Measurements from ENCODE around the gene AASDH. TPM values are rescaled to one million over a fixed set of nuclear protein-coding genes. Genes with fewer than 3 reads are reported as not detected.
A peak's percentile ranks its signal among the peaks of the same experiment; 100 is the strongest.

The AASDH gene
- total RNA-seq, 1 donor from 2014 or later, result 11.8 TPM

DNA sequence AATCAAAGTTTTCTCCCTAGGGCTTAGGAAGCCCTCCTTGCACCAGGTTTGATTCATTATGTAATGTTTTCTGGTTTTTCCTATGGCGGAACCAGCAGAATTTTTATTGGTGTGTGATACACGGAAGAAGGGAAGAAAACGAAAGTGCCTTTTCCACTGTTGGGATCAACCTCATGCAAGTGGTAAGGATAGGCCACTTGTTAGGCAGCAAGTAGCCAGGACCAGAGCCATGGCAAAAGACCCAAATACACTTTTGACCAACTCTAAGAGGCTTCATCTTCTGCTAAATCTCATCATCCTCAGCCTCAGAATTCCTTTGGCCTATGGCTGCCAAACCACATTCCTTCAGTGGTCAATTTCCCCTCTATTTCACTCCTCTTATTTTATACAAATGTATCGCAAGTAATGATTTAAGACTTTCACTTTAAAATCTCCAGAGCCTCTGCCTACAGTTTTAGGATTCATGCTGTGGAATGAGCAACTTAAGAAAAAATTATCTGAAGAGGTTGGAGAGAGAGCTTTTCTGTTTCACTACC, 26.9 kb upstream of the AASDH start:
- no peaks in the 10 kb centered on the region for H3K9me3 Mint-ChIP-seq
- H3K27ac Mint-ChIP-seq, result no peak overlapping the region
- no peak for DNase-seq
- H3K4me3 Mint-ChIP-seq, result no peak overlapping the region
- peaks cover 12% of the 10 kb centered on the region for H3K4me1 Mint-ChIP-seq
- no peaks in the 10 kb centered on the region for H3K36me3 Mint-ChIP-seq (ENCODE audit: low read depth)
- intact Hi-C loops (cut with micrococcal nuclease), result loop anchor here (2.0 kb wide), 1 partner anchor 21 kb away; the partner anchor contains the start of gene PPAT
- H3K27me3 Mint-ChIP-seq, result no peaks in the 10 kb centered on the region

DNA sequence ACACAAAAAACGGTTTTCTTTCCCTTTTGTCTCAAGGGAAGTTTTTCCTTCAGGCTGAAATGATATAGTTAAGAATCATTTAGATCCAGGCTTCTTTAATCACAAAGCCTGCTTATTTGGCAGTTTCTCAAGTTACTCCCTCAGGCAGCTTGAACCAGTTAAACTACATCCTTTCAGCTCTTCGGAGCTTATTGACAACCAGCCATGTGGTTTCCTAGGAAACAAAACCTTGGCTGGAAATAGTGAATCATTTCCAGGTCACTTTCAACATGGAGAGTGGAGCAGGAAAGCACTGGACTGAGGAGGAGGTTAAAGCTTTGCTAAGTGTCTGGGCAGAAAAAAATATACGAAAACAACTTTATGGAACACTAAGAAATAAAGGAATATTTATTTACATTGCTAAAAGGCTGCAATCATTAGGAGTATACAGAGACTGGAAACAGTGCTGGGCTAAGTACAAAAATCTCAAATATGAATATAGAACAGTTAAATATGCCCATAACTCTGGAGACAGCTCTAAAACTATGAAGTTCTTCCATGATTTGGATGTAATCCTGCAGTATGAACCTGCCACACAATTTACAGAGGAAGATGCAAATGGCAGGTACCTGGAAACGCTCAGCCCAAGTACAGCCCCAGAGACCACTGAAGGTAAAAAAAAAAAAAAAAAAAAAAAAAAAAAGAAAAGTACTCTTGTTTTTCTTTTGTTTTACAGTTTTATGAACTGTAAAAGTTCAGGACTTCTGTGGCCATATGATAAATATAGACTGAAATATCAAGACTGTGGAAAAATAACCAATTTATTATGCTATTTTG, 23.2 kb upstream of the AASDH start:
- H3K27me3 Mint-ChIP-seq, result no peaks in the 10 kb centered on the region
- H3K4me1 Mint-ChIP-seq, result peaks cover 14% of the 10 kb centered on the region
- intact Hi-C loops (cut with micrococcal nuclease), result no loop called here
- peak overlapping the region; percentile 76 for H3K27ac Mint-ChIP-seq
- peaks cover 17% of the 10 kb centered on the region for H3K36me3 Mint-ChIP-seq (ENCODE audit: low read depth)
- no peaks in the 10 kb centered on the region for H3K9me3 Mint-ChIP-seq
- H3K4me3 Mint-ChIP-seq, result no peak overlapping the region
- peak; percentile 67 for DNase-seq

DNA sequence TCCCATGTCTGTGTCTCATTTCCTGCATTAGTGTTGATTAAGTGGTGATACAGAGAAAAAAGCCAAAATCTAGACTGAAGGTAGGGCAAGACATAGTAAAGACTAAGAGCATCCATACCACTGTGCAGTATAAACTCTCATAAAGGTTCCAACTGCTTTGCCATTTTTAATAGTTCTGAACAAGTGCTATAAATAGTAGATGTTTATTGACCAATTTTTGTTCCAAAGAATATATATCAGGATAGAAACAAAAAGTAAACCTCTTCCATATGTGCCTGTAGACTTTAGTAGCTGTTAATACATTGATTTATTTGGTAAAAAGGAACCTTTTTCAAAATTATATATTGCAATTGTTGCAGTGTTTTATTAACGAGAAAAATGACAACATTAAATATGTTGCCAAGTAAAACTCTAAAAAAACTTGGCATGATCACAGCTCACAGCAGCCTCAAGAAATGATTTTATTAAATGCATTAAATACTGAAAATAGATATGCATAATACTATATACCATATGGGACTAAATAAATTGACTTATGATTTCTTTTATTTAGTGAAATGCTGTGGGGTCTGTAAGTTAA, 22.3 kb upstream of the AASDH start:
- no peak for DNase-seq
- Mint-ChIP-seq H3K27me3 (no peaks in the 10 kb centered on the region), H3K36me3 (ENCODE audit: low read depth) (peaks cover 20% of the 10 kb centered on the region), H3K4me3 (no peak overlapping the region), H3K9me3 (no peaks in the 10 kb centered on the region), H3K4me1 (peaks cover 14% of the 10 kb centered on the region), H3K27ac (no peak overlapping the region)
- intact Hi-C loops (cut with micrococcal nuclease), result no loop called here

DNA sequence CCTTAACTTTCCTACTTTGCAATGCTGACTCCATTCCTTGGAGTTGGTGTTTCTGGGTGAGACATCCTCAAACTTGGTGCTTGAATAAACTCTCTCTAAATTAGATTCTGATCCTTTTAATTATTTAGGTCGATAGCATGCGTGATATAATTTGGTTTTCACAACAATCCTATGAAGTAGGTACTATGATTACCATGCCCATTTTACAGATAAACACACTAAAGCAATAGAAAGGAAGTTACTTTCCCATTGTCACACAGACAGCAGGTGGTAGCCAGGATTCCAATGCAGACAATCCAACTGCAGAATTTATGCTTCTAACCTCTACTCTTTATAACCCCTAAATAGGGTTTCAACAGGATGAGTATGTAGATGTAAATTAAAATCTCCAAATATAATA, 21.7 kb upstream of the AASDH start:
- H3K27ac Mint-ChIP-seq, result no peak overlapping the region
- no peaks in the 10 kb centered on the region for H3K27me3 Mint-ChIP-seq
- no peak for DNase-seq
- H3K4me1 Mint-ChIP-seq, result peaks cover 14% of the 10 kb centered on the region
- intact Hi-C loops (cut with micrococcal nuclease), result no loop called here
- H3K36me3 Mint-ChIP-seq (ENCODE audit: low read depth), result peaks cover 20% of the 10 kb centered on the region
- H3K4me3 Mint-ChIP-seq, result no peak overlapping the region
- H3K9me3 Mint-ChIP-seq, result no peaks in the 10 kb centered on the region

DNA sequence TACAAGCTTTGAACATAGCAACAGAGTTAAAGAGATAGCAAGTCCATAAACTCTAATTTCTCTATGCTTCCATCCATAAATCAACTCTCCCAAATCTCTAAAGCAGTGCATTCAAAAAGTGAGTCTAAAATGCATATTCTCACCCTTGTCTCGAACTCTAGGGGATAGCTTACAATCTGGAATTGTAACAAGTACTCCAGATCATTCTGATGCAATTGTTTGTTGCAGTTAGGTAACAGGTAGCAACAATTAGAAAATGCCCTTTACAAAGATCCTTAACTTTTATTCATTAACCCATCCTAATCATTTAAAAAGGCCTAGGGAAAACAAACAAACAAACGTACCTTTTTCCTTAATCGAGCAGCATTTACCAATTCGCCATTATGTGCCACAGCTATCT, 18.9 kb upstream of the AASDH start:
- peaks cover 26% of the 10 kb centered on the region for H3K36me3 Mint-ChIP-seq (ENCODE audit: low read depth)
- no peak for DNase-seq
- H3K27me3 Mint-ChIP-seq, result no peaks in the 10 kb centered on the region
- no peaks in the 10 kb centered on the region for H3K9me3 Mint-ChIP-seq
- peaks cover 9% of the 10 kb centered on the region for H3K4me1 Mint-ChIP-seq
- intact Hi-C loops (cut with micrococcal nuclease), result no loop called here
- no peak overlapping the region for H3K27ac Mint-ChIP-seq
- no peak overlapping the region for H3K4me3 Mint-ChIP-seq

DNA sequence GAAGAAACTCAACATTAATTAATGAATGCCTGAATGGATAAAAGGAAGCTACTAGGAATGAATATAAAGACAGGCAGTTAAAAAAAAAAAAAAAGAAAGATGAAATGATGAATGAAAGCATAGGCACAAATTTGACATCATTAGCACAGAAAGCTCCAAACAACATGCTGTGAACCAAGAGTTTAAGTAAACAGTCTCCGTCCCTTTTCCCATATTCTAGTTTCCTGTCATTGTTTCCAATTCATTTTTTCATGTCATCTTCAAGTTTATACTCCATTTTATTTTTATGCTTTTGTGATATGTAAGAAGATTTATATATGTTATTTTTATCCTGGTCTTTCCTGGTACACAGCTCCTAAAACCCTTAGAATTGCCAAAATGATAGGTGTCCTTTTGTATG, 17.7 kb upstream of the AASDH start:
- no peaks in the 10 kb centered on the region for H3K9me3 Mint-ChIP-seq
- peaks cover 3% of the 10 kb centered on the region for H3K4me1 Mint-ChIP-seq
- intact Hi-C loops (cut with micrococcal nuclease), result loop anchor here (2.0 kb wide), 1 partner anchor 18 kb away; the partner anchor contains the start of gene AASDH
- H3K27me3 Mint-ChIP-seq, result no peaks in the 10 kb centered on the region
- no peak for DNase-seq
- H3K27ac Mint-ChIP-seq, result no peak overlapping the region
- H3K36me3 Mint-ChIP-seq (ENCODE audit: low read depth), result peaks cover 35% of the 10 kb centered on the region
- H3K4me3 Mint-ChIP-seq, result no peak overlapping the region

DNA sequence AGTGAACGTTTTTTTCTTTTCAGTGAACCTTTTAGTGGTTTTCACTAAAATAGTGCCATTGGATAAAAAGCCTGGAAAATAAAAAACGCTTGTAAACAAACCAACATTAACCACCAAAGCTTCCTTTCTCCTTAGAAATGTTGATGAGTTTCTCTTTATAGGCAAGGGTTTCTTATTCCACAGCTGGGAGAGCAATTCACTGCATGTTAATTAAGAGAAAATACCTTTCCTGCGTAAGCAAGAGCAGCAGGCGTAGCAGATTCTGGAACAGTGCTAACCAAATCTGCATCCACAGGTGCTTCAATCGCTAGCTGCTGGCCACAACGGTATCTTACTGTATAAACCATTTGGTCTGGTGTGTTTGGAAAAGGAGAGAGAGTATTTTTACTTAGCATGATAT, 13.3 kb upstream of the AASDH start:
- Mint-ChIP-seq H3K27me3 (no peaks in the 10 kb centered on the region), H3K4me1 (no peaks in the 10 kb centered on the region), H3K4me3 (no peak overlapping the region), H3K36me3 (ENCODE audit: low read depth) (peaks cover 34% of the 10 kb centered on the region), H3K27ac (no peak overlapping the region), H3K9me3 (no peaks in the 10 kb centered on the region)
- peak; percentile 41 for DNase-seq
- intact Hi-C loops (cut with micrococcal nuclease), result no loop called here

DNA sequence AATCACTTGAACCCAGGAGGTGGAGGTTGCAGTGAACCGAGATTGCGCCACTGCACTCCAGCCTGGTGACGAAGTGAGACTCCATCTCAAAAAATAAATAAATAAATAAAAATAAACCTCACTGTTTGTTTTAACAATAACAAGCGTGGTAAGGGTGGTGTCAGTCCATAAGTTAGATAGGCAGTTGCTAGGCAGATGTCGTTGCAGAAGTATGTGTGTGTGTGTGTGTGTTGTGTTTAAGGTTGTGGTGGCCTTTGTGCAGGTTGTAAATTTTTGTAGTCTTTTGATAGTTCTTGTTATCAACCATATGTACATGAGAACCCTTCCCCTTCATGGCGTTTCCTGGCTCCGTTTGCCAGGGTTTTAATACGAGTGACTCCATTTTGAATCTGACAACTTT, 4.0 kb upstream of the AASDH start:
- intact Hi-C loops (cut with micrococcal nuclease), result no loop called here
- no peak overlapping the region for H3K27ac Mint-ChIP-seq
- no peak overlapping the region for H3K4me3 Mint-ChIP-seq
- H3K27me3 Mint-ChIP-seq, result no peaks in the 10 kb centered on the region
- DNase-seq, result no peak
- H3K4me1 Mint-ChIP-seq, result peaks cover 29% of the 10 kb centered on the region
- H3K36me3 Mint-ChIP-seq (ENCODE audit: low read depth), result peaks cover 20% of the 10 kb centered on the region
- no peaks in the 10 kb centered on the region for H3K9me3 Mint-ChIP-seq

DNA sequence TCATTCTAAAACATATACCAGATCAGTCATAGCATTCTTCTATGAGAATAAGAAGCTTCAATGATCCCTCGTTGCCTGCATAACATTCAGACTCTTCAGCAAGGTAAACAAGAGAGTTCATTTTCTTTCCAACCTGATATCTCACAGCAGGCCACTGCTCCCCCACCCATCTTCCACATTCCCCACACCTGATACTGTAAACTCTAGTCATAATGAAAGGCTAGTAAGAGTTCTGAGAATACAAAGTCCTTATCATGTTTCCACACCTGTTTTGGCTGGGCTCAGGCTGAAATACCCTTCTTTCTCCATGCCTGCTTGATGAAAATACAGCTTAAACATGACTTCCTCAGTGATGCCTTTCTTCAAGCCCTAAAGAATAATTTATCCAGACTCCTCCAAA, 2.3 kb upstream of the AASDH start:
- peaks cover 27% of the 10 kb centered on the region for H3K4me1 Mint-ChIP-seq
- H3K27ac Mint-ChIP-seq, result peak overlapping the region; percentile 54
- intact Hi-C loops (cut with micrococcal nuclease), result loop anchor here (5.0 kb wide), 1 partner anchor 207 kb away; no protein-coding TSS in a partner anchor
- no peaks in the 10 kb centered on the region for H3K27me3 Mint-ChIP-seq
- no peaks in the 10 kb centered on the region for H3K9me3 Mint-ChIP-seq
- peaks cover 13% of the 10 kb centered on the region for H3K36me3 Mint-ChIP-seq (ENCODE audit: low read depth)
- H3K4me3 Mint-ChIP-seq, result peak overlapping the region; percentile 14
- no peak for DNase-seq

DNA sequence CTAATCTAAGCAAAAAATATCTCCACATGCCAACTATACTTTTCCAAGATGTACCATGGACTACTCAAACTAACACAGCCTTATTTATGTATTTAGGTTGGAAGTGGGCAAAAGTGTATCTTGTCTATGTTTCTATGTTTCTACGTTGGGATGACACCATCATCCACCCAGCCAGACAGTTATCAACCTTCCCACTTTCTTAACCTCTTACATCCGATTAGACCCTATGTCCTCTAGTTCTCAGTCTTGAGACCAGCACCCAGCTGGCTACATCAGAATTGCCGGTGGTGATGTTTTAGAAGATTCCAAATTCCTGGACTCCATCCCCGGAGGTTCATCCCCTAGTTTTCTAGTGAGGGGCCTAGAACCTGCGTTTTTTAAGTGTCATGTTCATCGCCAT, 1.0 kb upstream of the AASDH start:
- peaks cover 29% of the 10 kb centered on the region for H3K4me1 Mint-ChIP-seq
- H3K36me3 Mint-ChIP-seq (ENCODE audit: low read depth), result peaks cover 13% of the 10 kb centered on the region
- intact Hi-C loops (cut with micrococcal nuclease), result loop anchor here (5.0 kb wide), 1 partner anchor 206 kb away; no protein-coding TSS in a partner anchor
- H3K27me3 Mint-ChIP-seq, result no peaks in the 10 kb centered on the region
- H3K9me3 Mint-ChIP-seq, result no peaks in the 10 kb centered on the region
- no peak for DNase-seq
- peak overlapping the region; percentile 88 for H3K4me3 Mint-ChIP-seq
- H3K27ac Mint-ChIP-seq, result peak overlapping the region; percentile 96

DNA sequence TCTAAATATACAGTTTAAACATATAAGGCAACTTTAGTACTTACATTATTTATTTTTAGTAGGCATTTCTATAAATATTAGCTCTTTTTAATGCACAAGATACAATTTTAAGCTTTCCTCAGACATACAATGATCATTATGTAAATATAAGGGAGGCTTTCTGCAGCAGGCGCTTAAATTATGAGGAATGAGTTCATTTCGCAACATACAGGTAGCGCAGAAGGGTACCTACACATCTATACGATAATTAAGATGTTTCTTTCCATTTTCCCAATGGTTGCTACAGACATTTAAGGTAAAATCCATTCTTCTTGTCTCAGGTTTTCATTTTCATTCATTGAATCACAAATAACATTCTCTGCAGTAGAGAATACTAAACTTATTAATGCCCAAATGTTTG, 1.2 kb downstream of the AASDH start:
- Mint-ChIP-seq H3K27me3 (no peaks in the 10 kb centered on the region), H3K36me3 (ENCODE audit: low read depth) (peaks cover 5% of the 10 kb centered on the region), H3K4me1 (peaks cover 29% of the 10 kb centered on the region), H3K9me3 (no peaks in the 10 kb centered on the region), H3K4me3 (peak overlapping the region; percentile 88), H3K27ac (peak overlapping the region; percentile 96)
- intact Hi-C loops (cut with micrococcal nuclease), result loop anchor here (2.0 to 5.0 kb wide), 3 partner anchors 19 to 523 kb away; no protein-coding TSS in a partner anchor
- DNase-seq, result no peak

DNA sequence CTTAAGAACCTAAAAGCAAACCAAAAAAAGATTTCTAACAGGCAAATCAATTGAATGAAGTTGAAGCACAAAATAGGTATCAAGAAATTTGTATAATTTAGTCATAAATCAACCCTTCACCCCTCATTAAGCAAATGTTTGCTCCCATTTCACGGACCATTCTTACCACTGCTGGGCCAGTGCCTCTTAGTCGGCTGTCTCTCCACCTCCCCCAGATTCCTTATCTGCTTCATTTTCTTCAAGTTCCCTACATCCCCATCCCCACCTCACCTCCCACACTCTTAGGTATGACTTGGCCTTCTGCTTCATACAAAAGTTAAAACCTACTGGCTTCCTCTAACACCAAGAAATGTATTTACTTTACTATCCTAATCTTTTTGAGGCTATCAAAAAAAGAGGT, 11.8 kb downstream of the AASDH start:
- Mint-ChIP-seq H3K27me3 (no peaks in the 10 kb centered on the region), H3K4me3 (no peak overlapping the region), H3K36me3 (ENCODE audit: low read depth) (peaks cover 8% of the 10 kb centered on the region), H3K4me1 (peaks cover 2% of the 10 kb centered on the region), H3K9me3 (no peaks in the 10 kb centered on the region), H3K27ac (no peak overlapping the region)
- intact Hi-C loops (cut with micrococcal nuclease), result no loop called here
- no peak for DNase-seq

DNA sequence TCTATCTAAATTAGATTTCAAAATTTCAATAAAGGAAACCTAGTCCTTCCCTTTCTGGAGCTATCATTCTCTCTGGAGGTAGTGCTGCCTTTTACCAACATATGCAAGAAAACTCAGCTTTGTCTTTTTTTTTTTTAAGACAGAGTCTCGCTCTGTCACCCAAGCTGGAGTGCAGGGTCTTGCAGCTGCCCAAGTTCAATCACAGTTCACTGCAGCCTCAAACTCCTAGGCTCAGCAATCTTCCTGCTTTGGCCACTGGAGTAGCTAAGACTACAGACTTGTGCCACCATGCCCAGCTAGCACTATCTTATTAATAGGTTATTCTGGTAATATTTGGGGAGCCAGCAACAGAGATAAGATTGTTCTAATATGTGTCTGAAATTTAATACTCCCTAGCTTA, 12.3 kb downstream of the AASDH start:
- Mint-ChIP-seq H3K27me3 (no peaks in the 10 kb centered on the region), H3K36me3 (ENCODE audit: low read depth) (peaks cover 11% of the 10 kb centered on the region), H3K9me3 (no peaks in the 10 kb centered on the region), H3K27ac (no peak overlapping the region), H3K4me3 (no peak overlapping the region), H3K4me1 (peaks cover 2% of the 10 kb centered on the region)
- intact Hi-C loops (cut with micrococcal nuclease), result no loop called here
- no peak for DNase-seq

DNA sequence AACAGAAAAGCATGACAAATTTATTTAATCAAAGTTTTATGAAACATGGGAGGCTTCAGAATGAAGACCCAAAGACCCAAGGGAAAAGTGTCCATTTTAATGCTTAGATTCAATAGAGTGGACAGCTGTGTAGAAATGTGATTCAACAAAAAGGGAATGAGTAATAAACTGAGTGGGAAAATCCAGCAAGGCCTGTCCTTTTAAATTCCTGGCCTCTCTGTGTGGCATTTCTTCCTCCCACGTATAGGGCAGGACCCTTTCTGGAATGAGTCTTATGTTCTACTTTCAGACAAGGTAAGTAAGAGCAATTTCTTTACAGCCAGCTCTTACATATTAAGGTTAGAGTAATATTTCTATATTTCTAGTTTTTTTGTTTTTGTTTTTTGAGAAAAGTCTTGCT, 14.5 kb downstream of the AASDH start:
- no peak for DNase-seq
- Mint-ChIP-seq H3K27me3 (no peaks in the 10 kb centered on the region), H3K4me1 (peaks cover 2% of the 10 kb centered on the region), H3K4me3 (no peak overlapping the region), H3K9me3 (peaks cover 4% of the 10 kb centered on the region), H3K27ac (no peak overlapping the region), H3K36me3 (ENCODE audit: low read depth) (peaks cover 26% of the 10 kb centered on the region)
- intact Hi-C loops (cut with micrococcal nuclease), result no loop called here

Measured in activated CD4-positive, alpha-beta T cell treated with anti-CD3 and anti-CD28 coated beads, Interleukin-2, amount 10 ng/mL, durations not matched to agents 24 days and 14 days (primary cell).